Transverse colon (tissue), 3 donors: ENCODE results near the gene TGFB1.

Experiments used
- EP300 ChIP-seq: sonication (generic); formaldehyde crosslinking; IDR thresholded peaks from one replicate; pipeline ENCODE4 v1.6.1; 2017; ENCODE audit warnings: antibody characterized with exemption, low read depth
- POLR2A ChIP-seq: fragments of 450-650 bp; IDR thresholded peaks from one replicate; pipeline ENCODE4 v1.6.1; 2016; ENCODE audit warnings: antibody characterized with exemption, mild to moderate bottlenecking, moderate library complexity
- TF ChIP-seq, protein P1 (sequence below), 5 experiments: fragments of 200-600 bp in 3 of 5; fragments of 450-650 bp in 2 of 5; sonication (generic) in 3 of 5; IDR thresholded peaks; 1 replicate in 2 of 5; 2 replicates in 3 of 5; pipeline ENCODE4 v1.5.1; 2016 to 2017; ENCODE audit warnings: antibody characterized with exemption in 5 of 5, inconsistent platforms in 3 of 5, mild to moderate bottlenecking in 2 of 5, moderate library complexity in 1 of 5

DNA sequence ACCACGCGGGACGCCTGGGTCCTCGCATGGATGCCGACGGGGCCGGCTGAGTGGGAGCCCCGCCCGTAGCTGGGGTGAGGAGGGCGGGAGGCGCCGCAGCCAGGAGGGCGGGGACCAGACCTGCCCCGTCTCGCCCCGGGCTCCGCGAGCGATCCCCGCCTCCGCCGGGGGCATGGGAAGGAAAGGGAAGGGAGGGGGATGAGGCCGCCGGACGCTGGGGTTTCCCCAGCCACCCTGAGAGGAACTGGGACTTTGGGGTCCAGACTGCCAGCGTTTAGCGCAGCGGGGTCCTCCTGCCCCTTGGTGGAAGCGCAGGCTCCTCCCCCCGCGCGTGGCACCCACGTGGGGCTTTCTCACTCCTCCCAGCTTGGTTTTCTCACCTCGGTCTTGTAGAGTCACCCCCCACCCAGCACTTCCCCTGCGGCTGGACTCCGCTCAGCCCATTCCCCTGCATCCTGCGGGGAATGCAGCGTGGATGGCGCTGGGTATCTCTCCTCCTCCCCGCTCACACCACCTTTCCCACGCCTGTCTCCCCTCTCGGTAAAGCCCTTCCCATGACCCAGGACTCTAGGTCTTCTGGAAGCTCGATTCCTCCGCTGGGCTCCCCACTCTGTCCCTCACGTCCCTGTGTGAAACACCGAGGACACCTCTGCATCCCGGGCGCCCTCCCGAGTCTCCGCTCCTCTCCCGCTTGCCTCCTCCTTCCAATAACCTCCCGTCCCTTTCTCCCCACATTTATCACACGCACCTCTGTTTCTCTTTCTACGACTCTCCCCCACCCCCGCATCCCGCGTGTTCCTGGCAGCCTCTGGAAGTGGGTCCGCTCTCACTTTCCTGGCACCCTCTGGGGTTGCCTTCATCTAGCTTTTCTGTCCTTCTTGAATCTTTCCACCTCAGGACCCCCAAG is 2.1 kb downstream of the TGFB1 start:
- TF ChIP-seq, protein P1, sequence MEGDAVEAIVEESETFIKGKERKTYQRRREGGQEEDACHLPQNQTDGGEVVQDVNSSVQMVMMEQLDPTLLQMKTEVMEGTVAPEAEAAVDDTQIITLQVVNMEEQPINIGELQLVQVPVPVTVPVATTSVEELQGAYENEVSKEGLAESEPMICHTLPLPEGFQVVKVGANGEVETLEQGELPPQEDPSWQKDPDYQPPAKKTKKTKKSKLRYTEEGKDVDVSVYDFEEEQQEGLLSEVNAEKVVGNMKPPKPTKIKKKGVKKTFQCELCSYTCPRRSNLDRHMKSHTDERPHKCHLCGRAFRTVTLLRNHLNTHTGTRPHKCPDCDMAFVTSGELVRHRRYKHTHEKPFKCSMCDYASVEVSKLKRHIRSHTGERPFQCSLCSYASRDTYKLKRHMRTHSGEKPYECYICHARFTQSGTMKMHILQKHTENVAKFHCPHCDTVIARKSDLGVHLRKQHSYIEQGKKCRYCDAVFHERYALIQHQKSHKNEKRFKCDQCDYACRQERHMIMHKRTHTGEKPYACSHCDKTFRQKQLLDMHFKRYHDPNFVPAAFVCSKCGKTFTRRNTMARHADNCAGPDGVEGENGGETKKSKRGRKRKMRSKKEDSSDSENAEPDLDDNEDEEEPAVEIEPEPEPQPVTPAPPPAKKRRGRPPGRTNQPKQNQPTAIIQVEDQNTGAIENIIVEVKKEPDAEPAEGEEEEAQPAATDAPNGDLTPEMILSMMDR (IDR thresholded peaks at IDR 0.05): no peak
- TF ChIP-seq POLR2A (peak; percentile 49), EP300 (no peak)
